HG02840 (cell line): ENCODE results near the gene CWC22.

Source experiments
- ATAC-seq: cut with Tn5 transposase; IDR thresholded peaks from one replicate; pipeline ENCODE4 v1.9.1; 2021; ENCODE audit warnings: mild to moderate bottlenecking, moderate library complexity, moderate number of reproducible peaks; ENCODE audit not compliant: unreplicated experiment, low FRiP score

CWC22 gene

DNA sequence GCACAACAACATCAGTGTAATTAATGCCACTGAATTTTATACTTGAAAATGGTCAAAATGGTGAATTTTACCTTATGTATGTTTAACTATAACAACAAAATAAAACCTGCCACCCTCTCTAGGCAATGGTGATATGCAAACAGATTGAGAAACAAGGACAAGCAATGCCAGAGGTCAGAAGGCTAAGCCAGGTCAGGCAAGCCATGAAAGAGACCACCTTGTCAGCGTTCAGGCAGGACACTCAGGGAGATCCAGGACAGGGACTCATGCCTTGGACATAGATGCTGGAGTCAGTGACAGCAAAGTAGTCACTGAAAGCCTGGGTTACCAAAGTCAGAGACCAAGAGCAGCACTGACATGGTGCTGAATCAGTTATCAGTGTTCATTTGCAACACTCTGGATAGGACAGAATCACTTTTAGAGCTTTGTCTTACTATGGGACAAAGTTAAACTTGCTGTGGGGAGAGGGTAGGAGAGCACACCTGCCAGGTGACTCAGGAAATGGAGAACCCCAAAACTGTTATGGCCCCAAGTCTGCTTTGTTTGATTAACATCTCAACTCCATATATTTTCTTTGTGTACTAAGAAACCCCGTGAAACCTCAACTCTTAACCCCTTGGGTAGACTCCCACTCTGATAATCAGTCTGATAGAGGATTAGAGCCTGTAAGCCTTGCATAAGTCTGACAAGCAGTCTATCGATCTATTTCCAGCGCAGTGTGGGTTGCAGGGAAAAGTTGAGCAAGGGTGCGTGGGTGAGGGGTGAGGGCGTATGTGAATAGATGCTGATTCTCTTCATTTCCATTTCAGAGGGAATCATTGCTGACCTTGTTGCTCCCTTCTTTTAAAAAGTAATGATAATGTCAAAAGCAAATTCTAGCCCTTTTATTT lies 97.0 kb downstream of the CWC22 start:
- ATAC-seq, result no peak

DNA sequence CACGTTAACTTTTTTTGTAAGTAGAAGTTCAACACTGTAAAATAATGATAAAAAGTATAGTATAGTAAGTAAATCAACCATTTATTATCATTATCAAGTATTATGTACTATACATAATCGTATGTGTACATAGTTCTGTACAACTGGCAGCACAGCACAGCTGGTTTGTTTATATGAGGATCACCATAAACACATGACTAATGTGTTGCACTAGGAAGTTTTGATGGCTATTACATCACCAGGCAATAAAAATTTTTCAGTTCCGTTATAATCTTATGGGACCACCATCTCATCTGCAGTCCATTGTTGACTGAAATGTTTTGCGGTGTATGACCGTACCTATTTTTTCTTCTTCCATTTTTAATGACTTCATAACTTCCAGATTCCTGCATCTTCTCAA lies 106.4 kb downstream of the CWC22 start:
- no peak for ATAC-seq

DNA sequence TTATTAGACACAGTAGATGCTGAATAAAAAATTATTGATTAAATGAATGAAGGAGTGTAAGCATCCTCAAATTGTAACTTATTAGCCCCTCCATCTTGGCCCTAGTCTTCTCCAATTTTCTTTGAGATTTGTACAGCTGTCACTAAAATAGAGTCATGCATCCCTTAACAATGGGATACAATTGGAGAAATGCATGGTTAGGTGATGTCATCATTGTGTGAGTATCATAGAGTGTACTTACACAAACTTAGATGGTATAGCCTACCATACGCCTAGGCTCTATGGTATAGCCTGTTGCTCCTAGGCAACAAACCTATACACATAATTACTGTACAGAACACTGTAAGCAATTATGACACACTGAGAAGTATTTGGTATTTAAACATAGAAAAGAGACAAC lies 107.4 kb downstream of the CWC22 start:
- no peak for ATAC-seq

DNA sequence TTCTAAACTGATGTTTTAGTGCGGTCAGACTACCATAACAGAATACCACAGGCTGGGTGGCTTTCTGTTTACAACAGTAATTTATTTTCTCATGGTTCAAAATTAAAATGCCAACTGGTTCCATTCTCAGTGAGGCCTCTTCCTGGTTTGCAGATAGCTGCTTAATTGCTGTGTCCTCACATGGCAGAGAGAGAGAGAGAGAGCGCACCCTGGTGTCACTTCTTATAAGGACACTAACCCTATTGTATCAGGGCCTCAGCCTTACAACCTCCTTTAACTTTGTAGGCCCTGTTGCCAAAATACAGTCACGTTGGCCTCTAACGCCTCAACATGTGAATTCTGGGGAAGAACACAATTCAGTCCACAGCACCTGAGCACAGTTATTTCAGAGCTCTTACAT lies 108.2 kb downstream of the CWC22 start:
- ATAC-seq, result no peak
